ENCODE measurements around the gene P4HA2. TPM values are rescaled to one million over a fixed set of nuclear protein-coding genes. Genes with fewer than 3 reads are reported as not detected.

Gene P4HA2
- total RNA-seq, 2 donors from 2014 or later: 32.3 to 57.9 TPM

DNA sequence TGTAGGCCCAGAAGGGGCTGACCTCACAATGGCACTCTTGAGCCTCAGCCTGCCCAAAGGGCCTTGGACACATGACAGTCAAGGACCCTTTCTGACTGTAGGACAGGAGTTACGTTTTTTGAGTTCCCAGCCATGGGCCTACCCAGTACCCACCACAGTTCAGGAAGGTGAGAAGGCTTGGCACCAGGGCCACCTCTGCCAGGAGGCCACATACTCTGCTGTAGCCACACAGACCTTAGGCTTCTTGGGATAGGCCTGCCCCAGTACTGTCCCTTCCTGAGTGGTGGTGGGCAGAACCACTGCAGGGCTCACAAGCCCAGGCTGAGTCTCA, 42.6 kb upstream of the P4HA2 start:
- 83 to 100% methylated on average over 1 of the region's 1 CpG for WGBS, 2 donors
- no peak for TF ChIP-seq POLR2A (IDR thresholded peaks at IDR 0.05)
- H3K9me3 ChIP-seq: no peaks in the 10 kb centered on the region
- no peak overlapping the region for H3K27ac ChIP-seq
- no peak overlapping the region for H3K4me3 ChIP-seq
- H3K27me3 ChIP-seq: no peaks in the 10 kb centered on the region
- intact Hi-C loops (cut with DNase I): no loop called here
- peak in 1 of 4 donors; percentile 1 for DNase-seq
- no peak for ATAC-seq
- no peaks in the 10 kb centered on the region for H3K36me3 ChIP-seq (replicated peaks in 1 of 2; ENCODE audit: insufficient read depth in 1 of 2, low read depth in 2 of 2)
- H3K4me1 ChIP-seq: peaks cover 23% of the 10 kb centered on the region

GRCh38 chr5:132269635-132270334, 42.1 kb upstream of the P4HA2 start:
- DNase-seq: no peak
- 93 to 100% methylated on average over 1 to 3 of the region's 3 CpGs for WGBS, 2 donors
- Histone ChIP-seq H3K9me3 (no peaks in the 10 kb centered on the region), H3K36me3 (replicated peaks in 1 of 2; ENCODE audit: insufficient read depth in 1 of 2, low read depth in 2 of 2) (no peaks in the 10 kb centered on the region), H3K27ac (no peak overlapping the region), H3K27me3 (no peaks in the 10 kb centered on the region), H3K4me1 (peaks cover 26% of the 10 kb centered on the region), H3K4me3 (no peak overlapping the region)
- intact Hi-C loops (cut with DNase I): no loop called here
- no peak for TF ChIP-seq POLR2A (IDR thresholded peaks at IDR 0.05)
- TF ChIP-seq, protein P1, sequence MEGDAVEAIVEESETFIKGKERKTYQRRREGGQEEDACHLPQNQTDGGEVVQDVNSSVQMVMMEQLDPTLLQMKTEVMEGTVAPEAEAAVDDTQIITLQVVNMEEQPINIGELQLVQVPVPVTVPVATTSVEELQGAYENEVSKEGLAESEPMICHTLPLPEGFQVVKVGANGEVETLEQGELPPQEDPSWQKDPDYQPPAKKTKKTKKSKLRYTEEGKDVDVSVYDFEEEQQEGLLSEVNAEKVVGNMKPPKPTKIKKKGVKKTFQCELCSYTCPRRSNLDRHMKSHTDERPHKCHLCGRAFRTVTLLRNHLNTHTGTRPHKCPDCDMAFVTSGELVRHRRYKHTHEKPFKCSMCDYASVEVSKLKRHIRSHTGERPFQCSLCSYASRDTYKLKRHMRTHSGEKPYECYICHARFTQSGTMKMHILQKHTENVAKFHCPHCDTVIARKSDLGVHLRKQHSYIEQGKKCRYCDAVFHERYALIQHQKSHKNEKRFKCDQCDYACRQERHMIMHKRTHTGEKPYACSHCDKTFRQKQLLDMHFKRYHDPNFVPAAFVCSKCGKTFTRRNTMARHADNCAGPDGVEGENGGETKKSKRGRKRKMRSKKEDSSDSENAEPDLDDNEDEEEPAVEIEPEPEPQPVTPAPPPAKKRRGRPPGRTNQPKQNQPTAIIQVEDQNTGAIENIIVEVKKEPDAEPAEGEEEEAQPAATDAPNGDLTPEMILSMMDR (IDR thresholded peaks at IDR 0.05): no peak
- no peak for ATAC-seq

GRCh38 chr5:132268769-132269551, 41.3 kb upstream of the P4HA2 start:
- Histone ChIP-seq H3K4me1 (peaks cover 26% of the 10 kb centered on the region), H3K4me3 (no peak overlapping the region), H3K27ac (no peak overlapping the region), H3K36me3 (replicated peaks in 1 of 2; ENCODE audit: insufficient read depth in 1 of 2, low read depth in 2 of 2) (no peaks in the 10 kb centered on the region), H3K27me3 (no peaks in the 10 kb centered on the region), H3K9me3 (no peaks in the 10 kb centered on the region)
- no peak for TF ChIP-seq POLR2A (IDR thresholded peaks at IDR 0.05)
- TF ChIP-seq, protein P1 (IDR thresholded peaks at IDR 0.05): no peak
- 66 to 67% methylated on average over 2 to 8 of the region's 8 CpGs for WGBS, 2 donors
- no peak for ATAC-seq
- DNase-seq: no peak
- intact Hi-C loops (cut with DNase I): no loop called here

DNA sequence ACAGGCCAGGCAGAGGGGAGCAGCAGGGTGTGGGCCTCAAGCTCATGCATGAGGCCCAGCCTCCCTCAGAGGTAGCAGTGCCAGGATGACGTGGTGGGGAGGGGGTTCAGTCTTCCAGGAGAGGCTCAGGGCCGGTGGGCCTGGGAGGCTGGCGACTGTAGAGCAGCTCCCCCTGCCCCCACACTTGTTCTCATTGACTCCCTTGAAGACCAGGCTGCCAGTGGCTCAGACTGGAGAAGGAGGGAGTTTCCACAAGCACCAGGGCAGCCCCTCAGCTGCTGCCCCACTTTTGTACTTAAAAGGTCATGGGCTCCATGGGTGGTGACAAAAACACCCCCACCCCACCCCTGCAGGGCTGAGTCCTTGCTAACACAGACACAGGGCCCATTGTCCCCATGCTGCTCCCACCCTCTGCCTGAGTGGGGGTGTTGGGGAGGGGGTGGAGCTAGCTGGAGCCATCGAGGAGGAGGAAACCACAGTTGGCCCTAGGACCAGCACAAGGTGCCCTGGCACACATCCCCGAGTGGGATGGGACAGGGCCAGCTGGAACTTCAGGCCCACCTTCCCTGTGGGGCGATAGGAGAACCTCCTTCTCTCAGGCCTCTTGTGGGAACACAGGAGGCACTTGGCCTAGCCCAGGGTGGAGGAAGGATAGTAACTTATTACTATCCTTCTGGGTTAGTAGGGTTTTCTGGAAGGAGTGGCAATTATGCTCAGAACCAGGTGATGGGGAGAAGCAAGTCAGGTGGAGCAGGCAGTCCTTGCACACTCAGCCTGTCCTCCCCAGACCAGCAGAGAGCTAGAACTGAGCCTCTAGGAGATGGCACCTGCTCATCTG, 40.5 kb upstream of the P4HA2 start:
- no peak for TF ChIP-seq POLR2A (IDR thresholded peaks at IDR 0.05)
- TF ChIP-seq, protein P1 (IDR thresholded peaks at IDR 0.05): no peak
- intact Hi-C loops (cut with DNase I): no loop called here
- no peaks in the 10 kb centered on the region for H3K27me3 ChIP-seq
- ATAC-seq: no peak
- WGBS, 2 donors: 69 to 77% methylated on average over 3 to 6 of the region's 6 CpGs
- H3K4me3 ChIP-seq: no peak overlapping the region
- H3K9me3 ChIP-seq: no peaks in the 10 kb centered on the region
- no peak for DNase-seq
- H3K4me1 ChIP-seq: peaks cover 23% of the 10 kb centered on the region
- H3K36me3 ChIP-seq (replicated peaks in 1 of 2; ENCODE audit: insufficient read depth in 1 of 2, low read depth in 2 of 2): no peaks in the 10 kb centered on the region
- no peak overlapping the region for H3K27ac ChIP-seq

DNA sequence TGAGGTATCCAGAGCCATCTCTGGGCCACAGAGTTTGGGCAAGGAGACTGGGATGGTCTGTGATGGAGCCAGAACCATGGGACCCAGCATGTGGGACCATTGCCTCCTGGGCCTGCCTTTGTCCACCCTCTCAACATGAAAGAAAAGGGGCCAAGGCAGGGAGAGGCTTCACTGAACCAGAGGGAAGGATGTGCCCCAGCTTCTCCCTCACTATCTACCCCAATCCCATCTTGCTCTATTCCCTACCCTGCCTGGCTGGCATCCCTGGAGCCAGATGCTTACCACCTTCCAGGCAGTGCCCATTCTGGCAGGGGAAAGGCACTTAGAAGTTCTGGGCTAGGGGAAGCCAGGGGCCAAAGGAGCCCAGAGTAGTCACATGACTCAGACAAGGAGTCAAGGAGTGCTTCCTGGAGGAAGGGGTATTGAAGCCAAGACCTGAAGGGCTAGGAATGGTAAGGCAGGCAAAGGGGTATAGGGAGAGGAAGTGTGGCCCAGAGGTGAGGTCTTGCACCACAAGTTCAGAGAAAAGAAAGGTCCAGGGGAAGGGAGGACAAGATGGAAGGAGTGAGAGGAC, 39.6 kb upstream of the P4HA2 start:
- intact Hi-C loops (cut with DNase I): no loop called here
- TF ChIP-seq POLR2A (IDR thresholded peaks at IDR 0.05): no peak
- TF ChIP-seq, protein P1 (IDR thresholded peaks at IDR 0.05): no peak
- H3K36me3 ChIP-seq (replicated peaks in 1 of 2; ENCODE audit: insufficient read depth in 1 of 2, low read depth in 2 of 2): no peaks in the 10 kb centered on the region
- peaks cover 16% of the 10 kb centered on the region for H3K4me1 ChIP-seq
- ATAC-seq: no peak
- H3K4me3 ChIP-seq: no peak overlapping the region
- no peak for DNase-seq
- H3K27ac ChIP-seq: no peak overlapping the region
- no peaks in the 10 kb centered on the region for H3K27me3 ChIP-seq
- H3K9me3 ChIP-seq: no peaks in the 10 kb centered on the region

All from body of pancreas (tissue), 4 donors.